Spinal cord (tissue), 10 donors: ENCODE data around the gene PLVAP. TPM values are rescaled to one million over a fixed set of nuclear protein-coding genes. Genes with fewer than 3 reads are reported as not detected.

Experiments used
- DNase-seq, 6 donors: peaks; one replicate each; pipeline versions ENCODE4 v3.0.0 to v3.0.0-alpha.2; 2013 to 2015; ENCODE audit warnings: low spot score in 6 of 6, low read depth in 4 of 6
- H3K27ac ChIP-seq: one replicate; pipeline ENCODE4 v1.5.1; 2013; ENCODE audit warnings: low read depth, low read length, control low read depth
- H3K27me3 ChIP-seq: one replicate; pipeline ENCODE4 v1.6.1; 2013; ENCODE audit warnings: low read length; ENCODE audit not compliant: control insufficient read depth, insufficient read depth
- H3K36me3 ChIP-seq: one replicate; pipeline ENCODE4 v1.6.1; 2013; ENCODE audit warnings: low read length; ENCODE audit not compliant: control insufficient read depth, insufficient read depth
- H3K4me1 ChIP-seq: one replicate; pipeline ENCODE4 v1.6.1; 2013; ENCODE audit warnings: low read length; ENCODE audit not compliant: control insufficient read depth, insufficient read depth
- H3K4me3 ChIP-seq: one replicate; pipeline ENCODE4 v1.5.1; 2013; ENCODE audit warnings: low read depth, low read length, control low read depth
- H3K9me3 ChIP-seq: one replicate; pipeline ENCODE4 v1.6.1; 2013; ENCODE audit warnings: low read length; ENCODE audit not compliant: control insufficient read depth, insufficient read depth
- WGBS: methylation state at CpG from one replicate; pipeline ENCODE4 v1.1.5; 2013; ENCODE audit warnings: missing lambda C conversion rate; ENCODE audit not compliant: insufficient coverage; 5-methylcytosine and 5-hydroxymethylcytosine counted together
- polyA plus RNA-seq, 2 donors: library from polyadenylated mRNA; unstranded; fragments of 120-200 nt; gene quantifications; one replicate each; pipeline ENCODE4 v1.2.1, GENCODE V29; 2013; ENCODE audit not compliant: insufficient read length in 2 of 2
- total RNA-seq, 2 donors: library from RNA; depleted of rRNA in 1 of 2; stranded (reverse); fragments of 120-200 nt in 1 of 2; fragments of >200 nt in 1 of 2; gene quantifications; one replicate each; pipeline versions ENCODE4 v1.2.3 to v1.2.4, GENCODE V29; 2013 to 2014
- donor health status: healthy.

Gene PLVAP
- total and polyA plus RNA-seq, 4 donors: 5.1 to 22.3 (median 9.7) TPM

DNA sequence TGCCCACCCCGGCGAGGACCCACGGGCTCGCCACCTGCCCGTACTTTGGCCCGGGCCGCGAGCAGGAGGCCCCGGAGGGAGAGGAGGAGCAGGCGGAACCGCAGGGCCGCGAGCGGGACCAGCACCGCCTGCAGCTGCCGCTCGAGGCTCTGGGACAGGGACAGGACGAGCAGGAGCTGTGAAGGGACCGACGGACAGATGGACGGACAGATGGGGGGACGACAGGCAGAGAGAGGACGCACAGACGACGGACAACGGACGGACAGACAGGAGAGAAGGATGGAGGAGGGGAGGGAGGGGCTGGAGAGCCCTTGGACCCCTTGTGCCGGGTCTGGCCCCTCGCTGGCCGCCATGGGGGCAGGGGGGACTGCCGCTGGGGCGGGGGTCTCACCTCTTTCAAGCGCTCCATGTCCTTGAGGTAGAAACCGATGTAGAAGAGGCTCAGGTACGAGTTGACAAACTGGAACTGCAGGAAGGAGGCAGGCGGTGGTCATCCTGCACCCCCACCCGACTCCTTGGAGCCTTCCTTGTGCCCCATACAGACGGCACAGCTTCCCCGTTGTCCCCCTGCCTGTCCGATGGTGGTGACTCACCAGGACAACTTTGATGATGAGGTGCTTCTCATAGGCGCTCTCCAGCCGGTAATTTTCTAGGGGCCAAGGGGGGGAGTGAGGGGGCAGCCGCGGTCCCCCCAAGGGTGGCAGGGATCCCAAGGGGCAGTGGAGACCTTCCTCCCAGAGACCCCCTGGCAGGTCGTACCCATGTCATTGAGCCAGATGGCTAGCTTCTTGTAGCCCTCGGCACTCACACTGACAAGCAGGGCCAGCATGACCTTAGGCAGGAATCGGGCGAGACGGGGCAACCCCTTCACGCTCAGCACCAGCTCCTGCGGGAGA is 47.5 kb downstream of the PLVAP start:
- H3K27me3 ChIP-seq: no peaks in the 10 kb centered on the region
- no peaks in the 10 kb centered on the region for H3K9me3 ChIP-seq
- DNase-seq: no peak
- no peak overlapping the region for H3K27ac ChIP-seq
- H3K36me3 ChIP-seq: peaks cover 79% of the 10 kb centered on the region
- no peak overlapping the region for H3K4me3 ChIP-seq
- 72% methylated on average over 50 of the region's 51 CpGs for WGBS
- peaks cover 67% of the 10 kb centered on the region for H3K4me1 ChIP-seq

GRCh38 chr19:17328517-17329365 is 48.4 kb downstream of the PLVAP start:
- peaks cover 72% of the 10 kb centered on the region for H3K4me1 ChIP-seq
- no peak overlapping the region for H3K27ac ChIP-seq
- H3K9me3 ChIP-seq: no peaks in the 10 kb centered on the region
- peaks cover 87% of the 10 kb centered on the region for H3K36me3 ChIP-seq
- DNase-seq: no peak
- WGBS: 31% methylated on average over 74 of the region's 94 CpGs
- H3K27me3 ChIP-seq: no peaks in the 10 kb centered on the region
- no peak overlapping the region for H3K4me3 ChIP-seq

- H3K9me3 ChIP-seq: no peaks in the 10 kb centered on the region
- 34% methylated on average over 54 of the region's 64 CpGs for WGBS
- peaks cover 68% of the 10 kb centered on the region for H3K4me1 ChIP-seq
- no peaks in the 10 kb centered on the region for H3K27me3 ChIP-seq
- no peak overlapping the region for H3K4me3 ChIP-seq
- DNase-seq: no peak
- H3K36me3 ChIP-seq: peaks cover 83% of the 10 kb centered on the region
- no peak overlapping the region for H3K27ac ChIP-seq
Observed at GRCh38 chr19:17327654-17328516, 49.3 kb downstream of the PLVAP start.

GRCh38 chr19:17327068-17327653 is 50.0 kb downstream of the PLVAP start:
- no peak for DNase-seq
- Histone ChIP-seq H3K9me3 (no peaks in the 10 kb centered on the region), H3K36me3 (peaks cover 83% of the 10 kb centered on the region), H3K4me1 (peaks cover 69% of the 10 kb centered on the region), H3K27me3 (no peaks in the 10 kb centered on the region), H3K4me3 (no peak overlapping the region), H3K27ac (peak overlapping the region; percentile 67)
- 84% methylated on average over 27 of the region's 27 CpGs for WGBS

DNA sequence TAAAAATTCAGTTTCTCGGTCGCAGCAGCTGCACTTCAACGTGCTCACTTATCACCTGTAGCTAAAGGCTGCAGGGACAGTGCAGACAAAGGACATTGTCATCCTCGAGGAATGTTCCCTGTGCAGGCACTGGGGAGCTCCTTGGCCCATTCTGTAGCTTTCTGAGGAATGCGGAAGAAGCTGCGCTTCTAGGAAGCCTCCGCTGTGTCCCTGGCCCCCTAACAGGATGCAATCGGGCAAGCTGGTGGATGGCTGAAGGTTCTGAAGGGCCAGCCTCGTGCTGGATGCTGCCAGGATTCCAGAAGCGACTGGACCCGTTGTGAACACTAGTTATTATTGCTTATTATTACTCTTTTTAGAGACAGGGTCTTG is 50.6 kb downstream of the PLVAP start:
- Histone ChIP-seq H3K4me1 (peaks cover 74% of the 10 kb centered on the region), H3K27me3 (no peaks in the 10 kb centered on the region), H3K27ac (peak overlapping the region; percentile 67)

DNA sequence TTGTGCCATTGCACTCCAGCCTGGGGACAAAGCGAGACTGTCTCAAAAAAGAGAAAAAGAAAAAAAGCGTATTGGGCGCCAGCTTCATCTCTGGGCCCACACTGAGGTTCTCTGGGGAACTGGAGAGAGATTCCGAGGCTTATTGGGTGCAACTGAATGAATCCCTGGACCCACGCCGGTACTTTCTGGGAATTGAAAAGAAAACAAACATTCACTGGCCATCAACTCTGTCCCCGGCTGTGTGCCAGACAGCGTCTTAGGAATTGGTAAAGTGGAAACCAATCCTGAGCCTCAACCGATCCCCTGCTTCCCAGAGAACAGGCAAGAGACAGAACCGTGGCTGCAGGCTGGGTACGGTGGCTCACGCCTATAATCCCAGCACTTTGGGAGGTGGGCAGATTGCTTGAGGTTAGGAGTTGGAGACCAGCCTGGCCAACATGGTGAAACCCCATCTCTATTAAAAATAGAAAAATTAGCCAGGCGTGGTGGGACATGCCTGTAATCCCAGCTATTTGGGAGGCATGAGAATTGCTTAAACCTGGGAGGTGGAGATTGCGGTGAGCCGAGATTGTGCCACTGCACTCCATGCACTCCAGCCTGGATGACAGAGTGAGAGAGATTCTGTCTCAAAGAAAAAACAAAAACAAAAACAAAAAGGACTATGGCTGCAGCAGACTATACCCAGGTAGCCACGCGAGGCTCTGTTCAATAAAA is 51.1 kb downstream of the PLVAP start:
- 87% methylated on average over 4 of the region's 17 CpGs for WGBS
- Histone ChIP-seq H3K4me3 (no peak overlapping the region), H3K36me3 (peaks cover 85% of the 10 kb centered on the region), H3K27ac (peak overlapping the region; percentile 67), H3K4me1 (peaks cover 74% of the 10 kb centered on the region), H3K9me3 (no peaks in the 10 kb centered on the region), H3K27me3 (no peaks in the 10 kb centered on the region)
- peak in 2 of 6 donors; percentile 69 to 90 for DNase-seq

More for the DNA sequence above, 50.6 kb downstream of the PLVAP start:
- Histone ChIP-seq H3K4me3 (no peak overlapping the region), H3K9me3 (no peaks in the 10 kb centered on the region), H3K36me3 (peaks cover 85% of the 10 kb centered on the region)
- WGBS: 83% methylated on average over 7 of the region's 11 CpGs
- DNase-seq: no peak

- Histone ChIP-seq H3K9me3 (no peaks in the 10 kb centered on the region), H3K27ac (peak overlapping the region; percentile 67), H3K27me3 (no peaks in the 10 kb centered on the region), H3K4me1 (peaks cover 74% of the 10 kb centered on the region), H3K36me3 (peaks cover 85% of the 10 kb centered on the region), H3K4me3 (no peak overlapping the region)
- 89% methylated on average over 16 of the region's 20 CpGs for WGBS
- no peak for DNase-seq
Observed at GRCh38 chr19:17325133-17325532, 52.0 kb downstream of the PLVAP start.

DNA sequence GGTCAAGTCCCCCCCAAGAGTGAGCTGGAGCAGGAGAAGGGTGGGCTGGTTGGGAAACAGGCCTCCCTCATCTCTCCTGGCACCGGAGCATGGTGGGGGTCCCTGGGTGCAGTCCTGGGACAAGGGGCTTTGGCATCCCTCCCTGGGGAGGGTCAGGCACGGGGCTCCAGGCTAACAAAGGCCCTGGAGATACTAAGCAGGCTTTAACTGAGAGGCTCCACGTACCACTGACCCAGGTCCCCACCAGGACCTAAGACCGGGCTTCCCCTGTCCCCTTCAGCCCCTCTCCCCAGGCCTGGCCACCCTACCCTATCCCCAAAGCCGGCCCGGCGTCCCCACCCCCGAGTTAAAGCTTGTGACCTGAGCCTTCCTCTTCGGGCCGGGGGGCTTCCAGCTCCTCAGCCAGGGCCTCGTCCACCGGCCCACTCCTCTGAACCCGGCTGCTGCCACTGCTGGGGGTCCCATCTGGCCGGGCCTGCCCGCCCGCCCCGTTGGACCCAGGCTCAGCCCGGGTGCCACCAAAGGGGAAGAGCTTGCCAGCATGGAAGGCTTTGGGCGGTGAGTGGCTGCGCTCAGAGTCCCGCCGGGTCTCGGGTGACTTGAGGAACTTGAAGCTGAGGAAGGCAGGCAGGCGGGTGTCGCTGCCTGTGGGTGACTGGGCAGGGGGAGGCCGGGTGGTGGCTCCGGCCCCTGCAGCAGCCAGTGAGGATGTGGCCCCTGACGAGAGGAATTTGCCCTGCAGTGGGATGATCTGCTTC is 52.6 kb downstream of the PLVAP start:
- H3K9me3 ChIP-seq: no peaks in the 10 kb centered on the region
- no peak overlapping the region for H3K4me3 ChIP-seq
- no peaks in the 10 kb centered on the region for H3K27me3 ChIP-seq
- WGBS: 83% methylated on average over 24 of the region's 28 CpGs
- peak overlapping the region; percentile 67 for H3K27ac ChIP-seq
- peaks cover 68% of the 10 kb centered on the region for H3K4me1 ChIP-seq
- DNase-seq: no peak
- peaks cover 85% of the 10 kb centered on the region for H3K36me3 ChIP-seq
